ENCODE measurements around the gene FOXI1.

DNA sequence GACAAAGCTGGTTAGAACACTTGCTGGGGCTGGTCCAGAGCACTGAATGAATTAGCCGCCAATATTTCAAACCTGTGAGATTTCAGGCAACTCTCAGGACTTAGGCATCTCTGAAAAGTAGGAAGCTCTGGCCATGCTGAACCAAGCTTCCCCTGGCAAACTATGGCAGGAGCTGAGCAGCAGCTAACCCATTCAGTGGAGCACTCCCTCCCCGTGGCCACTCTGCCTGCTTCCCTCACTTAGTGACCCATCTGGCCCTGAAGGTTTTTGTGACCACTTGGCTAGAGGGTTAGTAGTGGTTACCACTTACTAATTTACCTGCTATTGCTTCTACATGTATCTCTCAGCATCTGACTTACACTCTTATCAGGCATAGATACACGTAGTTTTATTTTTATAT lies 25.5 kb downstream of the FOXI1 start:
- TF ChIP-seq POLR2AphosphoS5 (IDR thresholded peaks at IDR 0.05) (no peak), CTCF (IDR thresholded peaks at IDR 0.05) (no peak)
